RCC 7860 (cell line): ENCODE data around the gene CCDC167.

Experiments
- DNase-seq: peaks from one replicate; pipeline ENCODE4 v3.0.0-alpha.2; 2015; ENCODE audit warnings: low spot score
- FAIRE-seq: peaks from 2 replicates; lab custom pipeline; 2012; peaks lifted over from hg19 to GRCh38; lab: Jason Lieb, UNC

Gene CCDC167

DNA sequence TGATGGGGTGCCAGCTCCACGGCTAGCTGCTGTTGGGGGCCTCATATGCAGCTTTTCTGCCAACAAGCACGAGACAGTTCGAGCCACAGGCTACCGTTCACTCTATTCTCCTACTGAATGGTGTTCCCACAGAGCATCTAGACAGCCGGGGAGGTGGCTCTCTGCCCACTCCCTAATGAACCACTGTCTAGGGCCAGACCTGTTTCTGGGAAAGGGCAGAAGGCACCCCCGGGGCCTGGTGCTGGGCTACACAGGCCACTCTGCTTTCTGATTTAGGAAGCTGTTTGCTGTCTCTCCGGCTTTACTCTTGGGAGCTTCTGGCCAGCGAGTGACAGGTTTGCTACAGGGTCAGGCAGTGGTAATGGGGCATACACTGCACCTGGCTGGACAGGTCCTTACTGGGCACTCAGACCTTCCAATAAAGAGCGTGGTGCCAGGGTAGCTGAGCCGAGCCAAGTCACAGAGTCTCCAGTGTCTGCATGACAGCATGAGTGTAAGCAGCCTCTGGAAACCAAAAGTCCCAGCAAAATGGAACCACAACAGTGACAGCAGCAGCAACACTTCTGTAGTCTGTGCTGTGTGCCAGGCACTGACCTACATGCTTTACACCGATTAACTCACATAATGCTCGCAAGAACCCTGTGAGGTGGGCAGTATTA is 8.4 kb downstream of the CCDC167 start:
- no peak for FAIRE-seq
- DNase-seq, result no peak

DNA sequence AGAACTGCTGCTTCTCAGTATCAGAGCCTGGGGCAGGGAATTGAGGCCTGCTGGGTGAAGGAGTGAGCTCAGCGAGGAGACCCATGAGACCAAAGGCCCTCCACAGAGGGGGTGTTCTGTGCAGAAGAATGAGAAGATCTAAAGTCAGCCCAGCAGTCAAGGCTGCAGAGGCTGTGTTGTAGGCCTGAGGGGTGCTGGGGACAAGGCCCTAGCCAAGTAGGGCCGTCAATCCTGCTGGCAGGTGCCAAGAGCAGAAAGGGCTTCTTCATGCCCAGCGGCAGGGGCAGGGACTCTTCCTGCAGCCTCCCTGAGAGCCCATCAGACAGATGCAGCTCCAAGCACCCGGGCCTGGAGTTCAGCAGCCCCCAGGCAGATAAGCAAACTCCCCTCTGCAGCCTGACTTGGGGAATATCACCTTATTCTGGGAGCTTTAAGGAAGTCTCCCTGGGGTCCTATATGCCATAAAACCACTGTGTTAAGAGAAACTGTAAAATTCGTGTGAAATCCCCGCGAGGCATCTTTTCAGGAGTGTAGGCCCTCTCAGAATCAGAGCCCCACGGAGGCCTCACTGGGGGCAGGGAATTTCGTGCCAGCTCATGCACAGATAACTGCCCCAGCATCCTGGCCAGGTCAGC is 9.0 kb downstream of the CCDC167 start:
- FAIRE-seq (no peak), DNase-seq (no peak)

- DNase-seq (no peak), FAIRE-seq (no peak)
Observed at GRCh38 chr6:37489697-37490336, 9.9 kb downstream of the CCDC167 start.

GRCh38 chr6:37488476-37488875 is 11.2 kb downstream of the CCDC167 start:
- no peak for FAIRE-seq
- no peak for DNase-seq

DNA sequence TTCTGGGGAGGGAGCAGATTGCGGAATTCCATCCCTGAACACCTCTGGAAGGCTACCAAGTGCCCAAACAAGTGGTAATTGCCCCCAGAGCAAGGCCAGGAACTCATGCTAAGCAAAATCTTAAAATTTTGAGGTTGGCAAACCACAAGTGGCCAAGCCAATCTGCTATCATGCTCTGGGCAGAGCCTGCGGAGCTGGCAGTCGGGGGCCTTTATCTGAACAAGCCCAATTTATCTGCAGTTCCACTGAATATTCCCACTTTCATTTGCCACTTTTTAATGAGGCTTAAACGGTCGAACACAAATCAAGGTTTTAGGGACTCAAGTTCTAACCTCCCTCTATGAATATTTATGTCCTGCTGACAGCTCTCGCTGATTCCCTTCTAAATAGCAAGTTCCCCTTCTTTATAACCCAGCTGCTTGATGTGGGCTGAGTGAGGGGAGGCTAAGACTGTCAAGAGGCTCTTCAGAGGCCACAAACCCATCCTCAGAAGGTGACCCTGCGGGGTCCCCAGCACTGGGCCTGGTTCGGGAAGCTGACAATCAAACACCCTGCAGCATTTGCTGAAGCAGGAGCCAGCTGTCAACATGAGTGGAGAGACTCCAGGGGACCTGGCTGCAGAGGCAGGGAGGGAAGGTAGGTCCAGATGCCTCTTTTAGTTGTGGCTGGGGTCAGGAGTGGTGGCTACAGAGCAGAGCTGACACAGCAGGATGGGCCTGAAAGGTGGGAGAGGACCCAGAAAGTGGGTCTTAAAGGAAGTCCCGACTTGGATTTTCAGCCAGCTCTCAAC is 11.9 kb downstream of the CCDC167 start:
- DNase-seq (no peak), FAIRE-seq (no peak)

DNA sequence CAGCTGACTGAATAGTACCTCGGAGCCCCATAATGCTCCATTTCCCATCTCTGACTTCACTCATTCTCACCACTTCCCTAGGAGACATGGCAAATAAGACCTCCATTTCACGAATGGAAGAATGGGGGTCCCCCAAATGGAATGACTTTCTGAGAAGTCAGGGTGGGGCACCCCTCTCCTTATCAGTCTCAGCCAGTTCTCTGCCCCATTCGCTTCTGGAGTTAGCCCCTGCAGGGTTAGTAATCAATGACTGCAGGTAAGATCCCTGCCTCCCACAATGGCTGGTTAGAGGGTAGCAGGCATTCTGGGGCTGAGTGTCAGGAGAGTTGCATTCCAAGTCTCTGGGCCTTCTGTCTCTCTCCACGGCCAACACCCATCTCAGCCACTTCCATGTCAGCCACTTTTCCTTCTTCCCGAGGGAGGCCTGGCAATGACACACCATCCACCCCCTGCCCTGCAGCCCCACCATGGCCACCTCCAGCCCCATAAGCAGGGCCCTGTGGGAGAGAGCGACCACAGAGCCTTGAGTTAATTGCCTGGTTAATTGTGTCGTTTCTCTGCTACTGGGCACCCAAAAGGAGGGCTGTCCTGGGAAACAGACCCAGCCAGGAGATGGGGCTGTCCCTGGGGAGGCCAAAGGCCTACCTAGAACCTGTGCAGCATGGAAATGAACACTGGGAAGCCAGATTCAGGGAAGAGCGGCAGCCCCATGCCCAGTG is 13.4 kb downstream of the CCDC167 start:
- FAIRE-seq (no peak), DNase-seq (no peak)

GRCh38 chr6:37485291-37485702 is 14.4 kb downstream of the CCDC167 start:
- no peak for DNase-seq
- no peak for FAIRE-seq

DNA sequence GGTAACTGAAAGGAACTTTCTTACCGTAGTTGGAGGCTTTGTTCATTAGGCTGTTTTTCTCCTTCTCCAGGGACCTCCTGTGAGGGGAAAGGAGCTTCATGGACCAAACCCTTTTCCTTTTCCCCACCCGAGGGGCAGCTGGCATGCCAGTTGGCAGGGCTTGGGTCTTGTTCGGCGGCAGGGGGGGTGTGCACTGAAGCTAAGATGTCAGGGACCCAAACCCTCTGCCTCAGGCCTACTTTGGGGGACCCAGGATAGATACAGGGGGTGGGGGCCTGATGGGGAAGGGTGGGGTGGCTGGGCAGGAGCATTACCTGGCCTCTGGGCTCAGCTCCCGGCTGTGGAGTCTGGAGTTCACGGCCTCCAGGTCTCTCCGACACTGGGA is 14.9 kb downstream of the CCDC167 start:
- DNase-seq (no peak), FAIRE-seq (no peak)

DNA sequence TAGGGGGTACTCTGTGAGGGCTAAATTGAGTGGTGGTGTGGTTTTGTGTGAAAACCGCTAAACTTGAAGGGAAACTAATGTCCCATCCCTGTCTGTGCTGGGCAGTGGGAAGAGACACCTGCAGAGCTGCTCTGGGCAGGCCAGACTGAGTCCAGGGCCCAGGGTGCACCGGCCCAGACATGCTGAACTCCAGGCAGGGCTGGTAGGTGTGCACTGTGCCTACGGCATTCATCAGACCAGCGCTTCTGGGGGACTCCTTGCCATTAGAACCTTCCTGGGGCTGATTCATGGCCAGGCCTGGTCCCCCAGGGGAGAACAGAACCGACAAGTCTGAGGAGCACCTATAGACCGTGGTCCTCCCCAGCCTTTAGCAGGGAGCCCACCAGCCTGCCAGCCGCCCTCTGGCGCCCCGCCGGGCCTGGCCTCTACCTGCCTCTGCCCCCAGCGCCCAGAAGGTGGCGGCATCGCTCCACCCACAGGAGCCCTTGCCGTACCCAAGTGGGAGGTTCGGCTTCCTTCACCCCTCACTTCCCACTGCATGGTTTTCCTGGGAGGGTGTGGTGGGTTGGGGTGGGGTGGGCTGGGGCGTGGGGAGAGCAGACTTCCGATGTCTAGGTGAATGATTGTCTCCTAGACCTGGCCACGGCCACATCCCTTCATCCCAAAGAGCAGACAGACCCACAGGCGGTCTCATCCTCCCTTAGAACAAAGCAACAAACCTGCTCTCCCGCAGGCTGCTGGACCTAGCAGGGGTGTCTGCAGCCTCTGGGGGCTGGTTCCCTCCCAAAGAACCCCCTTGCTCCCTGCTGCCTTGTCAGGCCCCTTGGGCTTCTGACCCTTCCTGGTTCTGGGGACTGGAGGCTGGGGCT is 15.5 kb downstream of the CCDC167 start:
- no peak for DNase-seq
- FAIRE-seq, result no peak

GRCh38 chr6:37483252-37483901 is 16.3 kb downstream of the CCDC167 start:
- DNase-seq, result no peak
- no peak for FAIRE-seq

DNA sequence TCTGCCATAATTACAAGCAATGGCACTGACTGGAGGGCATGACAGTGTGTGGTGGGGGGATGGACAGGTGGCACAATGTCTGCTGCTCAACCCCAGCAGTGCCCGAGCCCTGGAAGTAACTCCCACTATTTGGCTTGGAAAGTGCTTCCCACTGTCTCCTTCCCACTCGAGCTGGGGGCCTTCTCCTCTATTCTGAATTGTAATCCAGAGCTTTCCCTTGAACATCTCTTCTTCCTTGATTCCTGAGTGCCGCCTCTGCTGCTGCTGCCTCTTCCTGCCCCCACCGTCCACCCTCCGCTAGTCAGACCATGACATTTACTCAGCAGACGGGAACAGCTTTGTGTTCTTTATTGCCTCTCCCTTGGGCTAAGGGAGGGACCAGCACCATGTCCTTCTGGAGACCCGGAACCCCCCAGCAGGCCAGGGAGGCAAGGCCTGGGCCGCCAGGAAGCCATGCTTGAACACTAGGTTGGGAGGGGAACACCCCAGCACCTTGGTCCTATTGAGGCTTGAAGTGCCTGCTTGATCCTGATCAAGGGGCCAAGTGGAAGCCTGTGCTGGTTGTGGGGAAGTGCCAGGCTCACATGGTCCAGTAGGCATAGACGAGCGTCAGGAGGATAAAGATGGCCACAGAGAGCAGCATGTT is 17.0 kb downstream of the CCDC167 start:
- FAIRE-seq (no peak), DNase-seq (no peak)

GRCh38 chr6:37481711-37482605 is 17.7 kb downstream of the CCDC167 start:
- FAIRE-seq (no peak), DNase-seq (no peak)

GRCh38 chr6:37480951-37481534 is 18.6 kb downstream of the CCDC167 start:
- no peak for FAIRE-seq
- DNase-seq, result no peak

DNA sequence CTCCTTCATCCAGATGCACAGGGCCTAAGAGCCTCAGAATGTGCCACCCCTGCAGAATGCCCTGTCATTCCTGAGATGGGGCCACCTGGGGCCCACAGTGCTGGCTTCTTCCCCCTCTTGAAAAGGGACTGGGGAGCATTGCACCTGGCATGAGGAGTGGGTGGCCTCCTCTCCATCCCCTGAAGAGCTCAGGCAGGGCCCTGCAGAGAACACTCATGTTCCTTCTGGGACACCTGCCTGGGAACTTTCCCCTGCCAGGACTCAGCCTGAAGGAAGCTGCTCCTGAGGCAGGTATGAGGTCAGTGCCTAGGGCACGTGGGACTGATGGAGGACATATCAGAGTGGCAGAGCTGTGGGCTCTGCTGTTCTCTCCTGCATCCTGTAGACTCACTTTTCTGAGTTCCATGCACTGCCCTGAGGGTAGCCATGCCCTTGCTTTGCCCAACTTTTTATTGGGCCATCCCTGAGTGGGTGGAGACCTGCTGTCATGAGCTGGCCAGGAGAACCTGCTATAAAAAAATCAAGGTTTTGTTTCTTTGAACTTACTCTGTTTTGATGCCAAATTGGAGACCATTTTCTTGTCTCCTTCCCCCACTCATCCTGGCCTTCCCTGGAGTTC is 19.5 kb downstream of the CCDC167 start:
- FAIRE-seq (no peak), DNase-seq (no peak)

DNA sequence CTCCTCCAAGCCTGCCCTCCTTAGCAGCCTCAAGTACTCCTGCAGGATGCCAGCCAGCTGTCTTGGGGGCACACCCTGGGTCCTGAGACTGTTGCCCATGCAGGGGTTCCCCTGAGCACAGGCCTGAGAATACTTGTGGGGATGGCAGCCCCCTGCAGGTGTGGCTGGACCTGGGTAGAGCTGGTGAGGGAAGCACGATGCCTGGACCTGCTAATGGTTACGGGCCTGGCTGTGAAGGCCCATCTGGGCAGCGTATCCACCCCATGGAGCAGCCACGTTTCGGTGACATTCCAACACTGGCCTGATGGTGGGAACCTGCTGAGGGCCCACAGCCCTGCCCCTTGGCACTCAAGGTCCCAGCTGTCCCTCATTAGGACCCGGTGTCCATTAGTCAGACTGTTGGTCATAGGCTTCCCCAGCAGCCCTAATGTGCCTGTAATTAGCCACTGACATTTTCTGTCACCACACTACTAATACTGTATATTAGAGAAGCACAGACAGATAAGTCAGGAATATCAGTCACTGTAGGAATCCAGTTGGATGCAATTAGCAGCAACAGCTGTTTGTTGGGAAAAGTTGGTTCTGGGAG is 20.3 kb downstream of the CCDC167 start:
- FAIRE-seq (no peak), DNase-seq (no peak)

GRCh38 chr6:37478827-37479226 is 20.9 kb downstream of the CCDC167 start:
- DNase-seq, result no peak
- FAIRE-seq, result no peak
